Measurements from ENCODE around the gene SCUBE1. TPM values are rescaled to one million over a fixed set of nuclear protein-coding genes. Genes with fewer than 3 reads are reported as not detected.
"Not testable (repeated sequence)": the region's sequence is repeated elsewhere in the genome, so short reads cannot be mapped to it uniquely, and the experiment has no call there.

Gene SCUBE1
- total and polyA plus RNA-seq, 11 donors, result 0.04 to 0.40 (median 0.24) TPM; not detected in 1

DNA sequence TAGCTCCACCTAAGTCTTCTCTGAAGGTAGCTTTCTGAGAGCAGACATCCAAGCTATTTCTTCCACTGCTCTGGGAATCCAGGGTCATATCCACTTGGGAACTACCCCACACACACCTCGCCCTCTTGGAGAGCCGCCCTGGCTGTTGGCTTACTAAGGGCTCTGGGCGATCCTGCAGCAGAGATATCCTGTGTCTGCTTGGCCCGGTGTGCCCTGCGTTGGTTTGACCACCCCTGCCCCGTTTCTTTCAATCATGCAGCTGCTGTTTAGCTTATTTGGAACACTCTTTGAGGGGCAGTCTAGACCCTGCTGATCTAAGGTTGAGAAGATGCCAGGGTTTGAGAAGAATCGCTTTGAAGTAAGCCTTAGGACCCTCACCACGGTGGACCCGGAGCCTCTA lies 17.4 kb upstream of the SCUBE1 start:
- no peak overlapping the region for H3K27ac ChIP-seq
- WGBS, 4 donors, result 78 to 91% (median 85%) methylated on average over 8 to 9 of the region's 9 CpGs
- H3K36me3 ChIP-seq, result no peaks in the 10 kb centered on the region
- H3K27me3 ChIP-seq, result peaks cover 0 to 39% (median 5%) of the 10 kb centered on the region in 9 donors
- intact Hi-C loops (cut with DNase I), result no loop called here
- ATAC-seq (no peak), DNase-seq (no peak)
- TF ChIP-seq, protein P1, sequence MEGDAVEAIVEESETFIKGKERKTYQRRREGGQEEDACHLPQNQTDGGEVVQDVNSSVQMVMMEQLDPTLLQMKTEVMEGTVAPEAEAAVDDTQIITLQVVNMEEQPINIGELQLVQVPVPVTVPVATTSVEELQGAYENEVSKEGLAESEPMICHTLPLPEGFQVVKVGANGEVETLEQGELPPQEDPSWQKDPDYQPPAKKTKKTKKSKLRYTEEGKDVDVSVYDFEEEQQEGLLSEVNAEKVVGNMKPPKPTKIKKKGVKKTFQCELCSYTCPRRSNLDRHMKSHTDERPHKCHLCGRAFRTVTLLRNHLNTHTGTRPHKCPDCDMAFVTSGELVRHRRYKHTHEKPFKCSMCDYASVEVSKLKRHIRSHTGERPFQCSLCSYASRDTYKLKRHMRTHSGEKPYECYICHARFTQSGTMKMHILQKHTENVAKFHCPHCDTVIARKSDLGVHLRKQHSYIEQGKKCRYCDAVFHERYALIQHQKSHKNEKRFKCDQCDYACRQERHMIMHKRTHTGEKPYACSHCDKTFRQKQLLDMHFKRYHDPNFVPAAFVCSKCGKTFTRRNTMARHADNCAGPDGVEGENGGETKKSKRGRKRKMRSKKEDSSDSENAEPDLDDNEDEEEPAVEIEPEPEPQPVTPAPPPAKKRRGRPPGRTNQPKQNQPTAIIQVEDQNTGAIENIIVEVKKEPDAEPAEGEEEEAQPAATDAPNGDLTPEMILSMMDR (IDR thresholded peaks at IDR 0.05), result no peak
- TF ChIP-seq POLR2A (IDR thresholded peaks at IDR 0.05), result no peak
- H3K4me1 ChIP-seq, result no peaks in the 10 kb centered on the region
- no peak overlapping the region for H3K4me3 ChIP-seq
- H3K9me3 ChIP-seq, result no peaks in the 10 kb centered on the region

GRCh38 chr22:43356881-43357280 lies 13.7 kb upstream of the SCUBE1 start:
- Histone ChIP-seq H3K9me3 (no peaks in the 10 kb centered on the region), H3K36me3 (no peaks in the 10 kb centered on the region), H3K27ac (no peak overlapping the region), H3K4me3 (no peak overlapping the region), H3K27me3 (peaks cover 0 to 22% (median 0%) of the 10 kb centered on the region in 9 donors), H3K4me1 (no peaks in the 10 kb centered on the region)
- WGBS, 4 donors, result 53 to 77% (median 69%) methylated on average over 11 of the region's 11 CpGs
- no peak for TF ChIP-seq POLR2A (IDR thresholded peaks at IDR 0.05)
- TF ChIP-seq, protein P1 (IDR thresholded peaks at IDR 0.05), result no peak
- DNase-seq (no peak), ATAC-seq (no peak)
- intact Hi-C loops (cut with DNase I), result no loop called here

DNA sequence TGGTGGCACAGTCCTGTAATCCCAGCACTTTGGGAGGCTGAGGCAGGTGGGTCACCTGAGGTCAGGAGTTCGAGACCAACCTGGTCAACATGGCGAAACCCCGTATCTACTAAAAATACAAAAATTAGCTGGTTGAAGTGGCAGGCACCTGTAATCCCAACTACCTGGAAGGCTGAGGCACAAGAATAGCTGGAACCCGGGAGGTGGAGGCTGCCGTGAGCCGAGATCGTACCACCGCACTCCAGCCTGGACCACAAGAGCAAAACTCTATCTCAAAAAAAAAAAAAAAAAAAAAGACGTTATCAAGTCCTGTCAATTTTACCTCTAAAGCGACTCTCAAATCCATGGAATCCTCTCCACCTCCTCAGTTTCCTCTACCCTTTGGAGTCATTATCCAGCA lies 12.5 kb upstream of the SCUBE1 start:
- H3K27me3 ChIP-seq, result peaks cover 0 to 15% (median 0%) of the 10 kb centered on the region in 9 donors
- WGBS, 4 donors, result 89 to 95% (median 92%) methylated on average over 10 of the region's 10 CpGs
- H3K27ac ChIP-seq; H3K36me3 ChIP-seq; intact Hi-C loops (cut with DNase I); H3K4me3 ChIP-seq; ATAC-seq; DNase-seq; H3K4me1 ChIP-seq; H3K9me3 ChIP-seq: not testable (repeated sequence)

- H3K4me1 ChIP-seq, result peaks cover 0 to under 1% (median 0%) of the 10 kb centered on the region in 12 donors
- H3K36me3 ChIP-seq, result no peaks in the 10 kb centered on the region
- no peak overlapping the region for H3K4me3 ChIP-seq
- intact Hi-C loops (cut with DNase I), result no loop called here
- peaks cover 0 to 32% (median 8%) of the 10 kb centered on the region in 9 donors for H3K27me3 ChIP-seq
- H3K27ac ChIP-seq, result no peak overlapping the region
- WGBS, 4 donors, result 59 to 64% (median 62%) methylated on average over 5 of the region's 5 CpGs
- TF ChIP-seq, protein P1 (IDR thresholded peaks at IDR 0.05), result no peak
- TF ChIP-seq POLR2A (IDR thresholded peaks at IDR 0.05), result no peak
- DNase-seq (no peak), ATAC-seq (no peak)
- no peaks in the 10 kb centered on the region for H3K9me3 ChIP-seq
Measured at GRCh38 chr22:43351966-43352345, 8.8 kb upstream of the SCUBE1 start.

DNA sequence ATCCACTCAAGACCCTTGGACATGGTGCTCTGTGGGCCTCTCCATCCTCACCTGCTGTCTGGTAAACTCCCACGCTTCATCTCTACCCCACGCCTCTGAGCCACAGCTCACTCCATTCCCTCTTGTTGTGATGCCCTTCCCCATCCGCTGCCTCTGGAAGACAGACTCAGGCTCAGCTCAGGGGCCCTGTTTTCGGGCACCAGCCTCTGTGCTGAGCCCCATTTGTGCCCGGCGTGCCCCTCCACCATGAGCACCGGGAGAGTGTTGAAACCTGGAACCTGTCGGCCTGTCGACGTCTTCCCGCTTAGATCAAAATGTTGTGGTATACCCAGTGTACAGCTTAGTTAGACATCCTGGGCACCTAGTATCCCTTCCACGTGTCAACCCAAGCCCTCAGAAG lies 6.5 kb upstream of the SCUBE1 start:
- Histone ChIP-seq H3K27ac (no peak overlapping the region), H3K4me3 (no peak overlapping the region), H3K9me3 (no peaks in the 10 kb centered on the region), H3K4me1 (peaks cover 0 to 14% (median 0%) of the 10 kb centered on the region in 12 donors), H3K27me3 (peaks cover 0 to 51% (median 22%) of the 10 kb centered on the region in 9 donors), H3K36me3 (no peaks in the 10 kb centered on the region)
- intact Hi-C loops (cut with DNase I), result loop anchor here in 3 of 10 donors (5.0 to 10.0 kb wide), 2 partner anchors 115 to 117 kb away; no protein-coding TSS in a partner anchor
- DNase-seq (no peak), ATAC-seq (no peak)
- TF ChIP-seq, protein P1 (IDR thresholded peaks at IDR 0.05), result no peak
- WGBS, 4 donors, result 73 to 86% (median 83%) methylated on average over 12 of the region's 12 CpGs
